Panc1 (cell line): ENCODE data around the gene CCDC40. TPM values are rescaled to one million over a fixed set of nuclear protein-coding genes. Genes with fewer than 3 reads are reported as not detected.

Source experiments
- ATAC-seq: fragments of 200-7000 bp; cut with Tn5 transposase; 2 replicates; pipeline ENCODE4 v1.9.1; 2020; ENCODE audit warnings: mild to moderate bottlenecking, moderate library complexity
- BruUV-seq: library from RNA; stranded (reverse); fragments of 400-500 nt; replicated peaks from 2 replicates; lab custom pipeline; 2021; lab: Mats Ljungman, UMichigan
- CTCF ChIA-PET: fragments of 300-600 bp; sonication (Branson Sonifier 250); formaldehyde crosslinking; loops from one replicate; lab custom pipeline; 2022; ENCODE audit warnings: antibody characterized with exemption; lab: Charles Lee
- POLR2A ChIA-PET: fragments of 300-600 bp; sonication (Branson Sonifier 250); formaldehyde crosslinking; loops from one replicate; lab custom pipeline; 2022; ENCODE audit warnings: antibody characterized with exemption; lab: Charles Lee
- DNase-seq: peaks from one replicate; pipeline ENCODE4 v3.0.0-alpha.2; 2010; ENCODE audit warnings: low read depth, low spot score
- H3K27ac ChIP-seq: 2 replicates; pipeline ENCODE4 v1.5.1; 2011; ENCODE audit warnings: mild to moderate bottlenecking, low read length, inconsistent platforms
- H3K27me3 ChIP-seq: fragments of 200-500 bp; sonication (Bioruptor generic); 2 replicates; pipeline ENCODE4 v1.6.0; 2014; ENCODE audit warnings: low read length, inconsistent platforms; ENCODE audit not compliant: control insufficient read depth, insufficient read depth
- H3K36me3 ChIP-seq: fragments of 200-500 bp; sonication (Bioruptor generic); 2 replicates; pipeline ENCODE4 v1.5.1; 2014; ENCODE audit warnings: inconsistent platforms, mild to moderate bottlenecking, low read length, moderate library complexity; ENCODE audit not compliant: control insufficient read depth, insufficient read depth
- H3K4me1 ChIP-seq: 2 replicates; pipeline ENCODE4 v1.5.1; 2011; ENCODE audit warnings: inconsistent platforms, mild to moderate bottlenecking, low read length, moderate library complexity; ENCODE audit not compliant: control insufficient read depth, insufficient read depth
- H3K4me3 ChIP-seq, 2 experiments: 2 replicates each; pipeline ENCODE4 v1.5.1; 2011 to 2012; ENCODE audit warnings: low read depth in 2 of 2, low read length in 2 of 2, mild to moderate bottlenecking in 2 of 2, inconsistent platforms in 1 of 2, moderate library complexity in 1 of 2
- H3K9me3 ChIP-seq: fragments of 200-500 bp; sonication (Bioruptor generic); 2 replicates; pipeline ENCODE4 v1.5.1; 2014; ENCODE audit warnings: low read depth, mild to moderate bottlenecking, inconsistent platforms, low read length, moderate library complexity; ENCODE audit not compliant: control insufficient read depth, insufficient read depth
- CTCF ChIP-seq: fragments of 450-650 bp; IDR thresholded peaks from 2 replicates; pipeline ENCODE4 v1.5.1; 2017; ENCODE audit warnings: mild to moderate bottlenecking
- POLR2AphosphoS5 ChIP-seq: IDR thresholded peaks from 2 replicates; pipeline ENCODE4 v1.6.1; 2012; ENCODE audit warnings: mild to moderate bottlenecking, low read depth, low read length, moderate library complexity
- REST ChIP-seq, 2 experiments: IDR thresholded peaks; 2 replicates each; pipeline ENCODE4 v1.6.1; 2011 to 2012; ENCODE audit warnings: low read depth in 2 of 2, control low read depth in 1 of 2, low read length in 1 of 2, mild to moderate bottlenecking in 1 of 2, moderate library complexity in 1 of 2; ENCODE audit not compliant: insufficient read depth in 1 of 2
- SIN3A ChIP-seq: IDR thresholded peaks from 2 replicates; pipeline ENCODE4 v1.6.1; 2012; ENCODE audit warnings: low read depth, mild to moderate bottlenecking, low read length, moderate library complexity, borderline replicate concordance; ENCODE audit not compliant: insufficient read depth
- TCF7L2 ChIP-seq: IDR thresholded peaks from 2 replicates; pipeline ENCODE4 v1.6.1; 2011; ENCODE audit warnings: mild to moderate bottlenecking, low read depth, low read length, inconsistent platforms
- in situ Hi-C: cut with HindIII; loops from 2 replicates; pipeline ENCODE4 v1.10.0; 2016; ENCODE audit warnings: low sequenced_read_pairs, low pct_unique_long_range_greater_than_20kb
- intact Hi-C: fragments of 100-400 bp; cut with micrococcal nuclease; formaldehyde crosslinking; loops from one replicate; pipeline ENCODE4 v1.10.0; 2022; ENCODE audit not compliant: unreplicated experiment
- total RNA-seq: library from RNA; stranded (reverse); gene quantifications from one replicate; pipeline ENCODE4 v1.2.1, GENCODE V29; 2021; ENCODE audit not compliant: unreplicated experiment

CCDC40 gene
- total RNA-seq, 1 experiment from 2014 or later = 18.0 TPM

DNA sequence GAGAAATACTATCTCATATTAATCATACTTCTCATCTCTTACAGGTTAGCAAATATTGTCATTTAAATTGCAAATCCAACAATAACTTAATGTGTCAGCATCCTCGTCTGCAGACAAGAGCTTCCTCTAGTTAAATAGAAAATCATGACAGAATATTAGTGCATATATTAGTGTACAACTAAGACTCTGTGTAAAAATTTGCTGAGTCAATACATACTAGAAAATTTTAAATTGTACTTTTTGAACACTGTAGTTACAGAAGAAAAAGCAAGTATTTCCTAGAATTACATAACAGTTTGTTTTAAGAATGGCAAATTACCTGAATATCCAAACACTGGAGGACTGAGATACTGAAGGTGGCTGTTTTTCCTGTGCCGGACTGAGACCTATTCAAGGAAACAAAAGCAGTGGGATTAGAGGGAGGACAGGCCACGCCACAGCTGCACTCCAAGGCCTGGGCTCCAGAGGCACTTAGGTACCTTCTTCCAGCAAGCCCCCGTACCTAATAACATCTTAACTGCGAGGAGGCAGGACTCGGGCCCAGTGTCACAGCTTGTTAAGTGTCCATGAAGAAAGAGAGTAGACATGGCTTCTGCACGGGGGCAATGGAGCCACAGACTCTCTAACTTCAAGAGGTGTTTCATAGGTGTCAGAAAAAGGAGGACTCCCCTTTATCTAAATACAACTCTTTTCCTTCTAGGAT, 105.2 kb downstream of the CCDC40 start:
- DNase-seq (no peak), ATAC-seq (no peak)
- Histone ChIP-seq H3K9me3 (no peaks in the 10 kb centered on the region), H3K27me3 (no peaks in the 10 kb centered on the region), H3K27ac (no peak overlapping the region), H3K4me3 (no peak overlapping the region), H3K4me1 (peaks cover 12% of the 10 kb centered on the region), H3K36me3 (peaks cover 60% of the 10 kb centered on the region)
- POLR2A ChIA-PET = no interaction called here
- intact Hi-C loops = no loop called here
- no peak for TF ChIP-seq CTCF
- TF ChIP-seq SIN3A = no peak
- TF ChIP-seq REST (IDR thresholded peaks at IDR 0.05; ENCODE audit: insufficient read depth in 1 of 2, low read depth in 2 of 2, low read length in 1 of 2) = no peak
- TF ChIP-seq TCF7L2 = no peak
- TF ChIP-seq POLR2AphosphoS5 = no peak
- no TSS peak for BruUV-seq
- in situ Hi-C loops = no loop called here
- CTCF ChIA-PET = no interaction called here

- no peak for DNase-seq
- H3K36me3 ChIP-seq = peaks cover 54% of the 10 kb centered on the region
- H3K27ac ChIP-seq = no peak overlapping the region
- in situ Hi-C loops (no loop called here), intact Hi-C loops (no loop called here)
- H3K27me3 ChIP-seq = no peaks in the 10 kb centered on the region
- ChIA-PET CTCF (interaction anchor here (1.2 kb wide), 1 partner anchor 18 kb away, joined by 3 read pairs; no protein-coding TSS in a partner anchor), POLR2A (no interaction called here)
- no TSS peak for BruUV-seq
- no peak for TF ChIP-seq SIN3A
- no peak for TF ChIP-seq TCF7L2
- no peak for TF ChIP-seq CTCF
- no peak for TF ChIP-seq REST (IDR thresholded peaks at IDR 0.05; ENCODE audit: insufficient read depth in 1 of 2, low read depth in 2 of 2, low read length in 1 of 2)
- TF ChIP-seq POLR2AphosphoS5 = no peak
- H3K4me3 ChIP-seq = no peak overlapping the region
- H3K9me3 ChIP-seq = no peaks in the 10 kb centered on the region
- peaks cover 12% of the 10 kb centered on the region for H3K4me1 ChIP-seq
- no peak for ATAC-seq
These were observed 106.5 kb downstream of the CCDC40 start for GRCh38 chr17:80142929-80143328.
